IPS-20b (cell line): ENCODE data around the gene MIPEP.

Source experiments
- H3K27ac ChIP-seq: one replicate; pipeline ENCODE4 v1.5.1; 2013; ENCODE audit warnings: low read length
- H3K27me3 ChIP-seq: 2 replicates; pipeline ENCODE4 v1.6.1; 2013; ENCODE audit warnings: mild to moderate bottlenecking, low read length, inconsistent platforms; ENCODE audit not compliant: insufficient read depth
- H3K36me3 ChIP-seq: 2 replicates; pipeline ENCODE4 v1.6.1; 2013; ENCODE audit warnings: low read depth, mild to moderate bottlenecking, inconsistent platforms, low read length, moderate library complexity; ENCODE audit not compliant: insufficient read depth
- H3K4me1 ChIP-seq: 2 replicates; pipeline ENCODE4 v1.6.1; 2013; ENCODE audit warnings: mild to moderate bottlenecking, control low read depth, inconsistent platforms, low read length, moderate library complexity; ENCODE audit not compliant: insufficient read depth
- H3K4me3 ChIP-seq: 2 replicates; pipeline ENCODE4 v1.5.1; 2013; ENCODE audit warnings: mild to moderate bottlenecking, low read length, inconsistent platforms
- H3K9ac ChIP-seq: 2 replicates; pipeline ENCODE4 v1.6.1; 2013; ENCODE audit warnings: low read depth, mild to moderate bottlenecking, inconsistent platforms, low read length, moderate library complexity
- H3K9me3 ChIP-seq: 2 replicates; pipeline ENCODE4 v1.6.1; 2013; ENCODE audit warnings: mild to moderate bottlenecking, low read depth, low read length, inconsistent platforms; ENCODE audit not compliant: insufficient read depth

MIPEP gene

DNA sequence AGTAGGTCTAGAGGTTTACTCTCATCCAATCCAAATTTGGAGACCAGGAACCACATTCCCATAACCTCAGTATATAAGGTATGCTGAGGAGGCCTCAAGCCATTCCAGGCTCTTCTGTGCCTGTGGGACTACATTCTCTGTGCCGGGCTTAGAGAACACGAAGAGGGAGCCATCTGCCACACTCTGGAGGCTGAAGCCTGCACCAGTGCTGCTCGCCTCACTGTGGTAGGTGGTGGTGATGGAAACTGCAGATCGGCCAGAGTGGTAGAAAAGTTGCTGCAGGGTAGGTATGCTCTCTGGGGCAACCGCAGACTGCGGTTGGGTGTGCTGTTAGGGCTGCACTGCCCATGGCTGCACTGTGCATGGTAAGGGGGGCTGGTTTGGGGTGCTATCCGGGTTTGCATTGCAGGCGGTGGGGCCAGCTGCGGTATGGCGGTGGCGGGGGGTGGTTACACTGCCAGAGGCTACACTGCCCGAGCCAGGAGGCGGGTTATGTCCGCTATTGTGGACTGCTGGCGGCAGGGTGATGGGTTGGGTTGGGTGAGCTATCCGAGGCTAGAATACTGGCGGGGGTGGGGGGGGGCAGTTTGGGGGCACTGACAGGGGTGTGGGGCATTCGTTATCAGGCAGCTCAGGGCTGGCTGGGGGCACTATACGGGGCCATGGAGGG is 174.0 kb downstream of the MIPEP start:
- H3K4me3 ChIP-seq, result no peak overlapping the region
- H3K27ac ChIP-seq, result no peak overlapping the region
- no peaks in the 10 kb centered on the region for H3K27me3 ChIP-seq
- H3K36me3 ChIP-seq, result no peaks in the 10 kb centered on the region
- H3K9ac ChIP-seq, result no peak overlapping the region
- no peaks in the 10 kb centered on the region for H3K4me1 ChIP-seq
- peaks cover 2% of the 10 kb centered on the region; the same call in 1 of the 2 replicates for H3K9me3 ChIP-seq

DNA sequence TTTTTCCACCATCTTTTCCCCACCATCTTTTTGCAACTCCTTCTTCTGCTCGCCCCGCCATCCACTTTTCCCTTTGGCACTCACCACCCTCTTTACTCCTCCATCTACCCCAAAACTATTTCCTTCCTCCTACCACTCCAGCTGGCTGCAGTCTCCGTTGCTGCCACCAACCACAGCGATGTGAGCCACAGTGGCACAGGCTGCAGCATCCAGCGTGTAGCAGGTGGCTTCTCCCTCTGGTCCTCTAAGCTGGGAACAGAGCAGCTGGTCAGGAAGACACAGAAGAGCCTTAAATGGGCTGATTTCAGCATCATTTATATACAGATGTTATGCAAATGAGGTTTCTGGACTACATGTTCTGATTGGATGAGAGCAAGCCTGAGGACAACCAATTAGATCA is 174.5 kb downstream of the MIPEP start:
- H3K27me3 ChIP-seq, result no peaks in the 10 kb centered on the region
- H3K9me3 ChIP-seq, result peaks cover 2% of the 10 kb centered on the region; the same call in 1 of the 2 replicates
- no peaks in the 10 kb centered on the region for H3K36me3 ChIP-seq
- no peak overlapping the region for H3K9ac ChIP-seq
- H3K27ac ChIP-seq, result no peak overlapping the region
- no peak overlapping the region for H3K4me3 ChIP-seq
- no peaks in the 10 kb centered on the region for H3K4me1 ChIP-seq

DNA sequence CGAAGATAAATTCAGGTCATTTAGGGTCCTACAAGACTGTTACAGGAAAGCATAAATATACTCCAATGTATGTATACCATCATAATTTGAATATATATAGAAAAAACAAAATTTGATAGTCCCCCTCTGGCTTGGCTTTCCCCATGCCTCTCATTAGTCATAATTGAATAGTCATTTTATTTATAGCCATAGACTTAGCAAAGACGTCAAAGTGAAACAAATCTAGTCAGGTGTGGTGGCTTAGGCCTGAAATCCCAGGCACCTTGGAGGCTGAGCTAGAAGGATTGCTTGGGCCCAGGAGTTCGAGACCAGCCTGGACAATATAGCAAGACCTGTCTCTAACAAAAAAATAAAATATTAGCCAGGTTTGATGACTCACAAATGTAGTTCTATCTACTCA is 177.8 kb downstream of the MIPEP start:
- no peak overlapping the region for H3K4me3 ChIP-seq
- H3K9ac ChIP-seq, result no peak overlapping the region
- H3K9me3 ChIP-seq, result peaks cover 2% of the 10 kb centered on the region; the same call in 1 of the 2 replicates
- no peaks in the 10 kb centered on the region for H3K36me3 ChIP-seq
- no peak overlapping the region for H3K27ac ChIP-seq
- H3K27me3 ChIP-seq, result no peaks in the 10 kb centered on the region
- no peaks in the 10 kb centered on the region for H3K4me1 ChIP-seq

GRCh38 chr13:23710366-23710765 is 178.8 kb downstream of the MIPEP start:
- H3K9ac ChIP-seq, result no peak overlapping the region
- no peaks in the 10 kb centered on the region for H3K36me3 ChIP-seq
- no peak overlapping the region for H3K4me3 ChIP-seq
- no peak overlapping the region for H3K27ac ChIP-seq
- H3K9me3 ChIP-seq, result peaks cover 2% of the 10 kb centered on the region; the same call in 1 of the 2 replicates
- no peaks in the 10 kb centered on the region for H3K27me3 ChIP-seq
- no peaks in the 10 kb centered on the region for H3K4me1 ChIP-seq

DNA sequence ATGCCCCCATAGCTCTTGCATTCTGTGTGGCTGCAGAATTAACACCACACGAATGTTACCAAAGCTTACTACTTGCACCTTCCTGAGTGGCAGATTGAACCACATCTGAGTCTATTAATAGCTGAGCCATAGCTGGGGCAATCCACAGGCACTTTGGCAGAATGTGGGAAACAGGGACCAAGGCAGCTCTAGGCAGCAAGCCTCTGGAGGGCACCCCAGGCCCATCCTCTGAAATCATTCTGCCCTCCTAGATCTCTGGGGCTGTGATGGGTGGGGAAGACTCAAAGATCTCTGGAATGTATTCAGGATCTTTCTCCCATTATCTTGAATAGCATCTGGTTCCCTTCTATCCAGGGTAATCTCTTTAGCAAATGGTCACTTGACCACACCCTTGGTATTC is 179.7 kb downstream of the MIPEP start:
- Histone ChIP-seq H3K9ac (no peak overlapping the region), H3K36me3 (no peaks in the 10 kb centered on the region), H3K4me1 (no peaks in the 10 kb centered on the region), H3K27me3 (no peaks in the 10 kb centered on the region), H3K27ac (no peak overlapping the region), H3K4me3 (no peak overlapping the region), H3K9me3 (peaks cover 2% of the 10 kb centered on the region; the same call in 1 of the 2 replicates)

DNA sequence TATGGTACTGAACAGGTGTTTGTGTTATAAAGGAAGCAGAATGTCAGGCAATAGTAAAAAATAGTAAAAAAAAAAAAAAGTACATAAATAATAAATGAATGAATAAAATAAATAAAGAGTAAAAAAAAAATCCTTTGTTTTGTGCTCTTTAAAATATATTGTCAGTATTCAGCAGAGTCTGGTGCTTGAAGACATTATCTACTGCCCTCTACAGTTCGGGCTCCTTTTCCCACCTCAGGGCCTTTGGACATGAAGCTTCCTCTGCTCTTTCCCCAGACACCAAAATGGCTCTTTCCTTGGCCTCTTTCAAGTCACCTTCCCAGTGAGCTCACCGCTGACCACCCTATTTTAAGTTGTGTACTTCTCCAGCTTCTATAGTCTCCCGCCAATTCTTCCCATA is 181.5 kb downstream of the MIPEP start:
- Histone ChIP-seq H3K36me3 (no peaks in the 10 kb centered on the region), H3K9ac (no peak overlapping the region), H3K9me3 (no peaks in the 10 kb centered on the region), H3K27me3 (no peaks in the 10 kb centered on the region), H3K4me3 (no peak overlapping the region), H3K27ac (no peak overlapping the region), H3K4me1 (no peaks in the 10 kb centered on the region)

GRCh38 chr13:23705583-23705982 is 183.6 kb downstream of the MIPEP start:
- H3K27me3 ChIP-seq, result no peaks in the 10 kb centered on the region
- no peaks in the 10 kb centered on the region for H3K4me1 ChIP-seq
- H3K4me3 ChIP-seq, result no peak overlapping the region
- H3K36me3 ChIP-seq, result no peaks in the 10 kb centered on the region
- H3K9ac ChIP-seq, result no peak overlapping the region
- H3K9me3 ChIP-seq, result no peaks in the 10 kb centered on the region
- no peak overlapping the region for H3K27ac ChIP-seq

- no peak overlapping the region for H3K4me3 ChIP-seq
Measured at GRCh38 chr13:23703246-23703860, 185.8 kb downstream of the MIPEP start.

GRCh38 chr13:23701636-23702035 is 187.6 kb downstream of the MIPEP start:
- Histone ChIP-seq H3K36me3 (no peaks in the 10 kb centered on the region), H3K27me3 (no peaks in the 10 kb centered on the region), H3K27ac (no peak overlapping the region), H3K9ac (no peak overlapping the region), H3K4me1 (no peaks in the 10 kb centered on the region), H3K9me3 (no peaks in the 10 kb centered on the region), H3K4me3 (no peak overlapping the region)

More at GRCh38 chr13:23703246-23703860, 185.8 kb downstream of the MIPEP start:
- Histone ChIP-seq H3K9ac (no peak overlapping the region), H3K4me1 (no peaks in the 10 kb centered on the region), H3K36me3 (no peaks in the 10 kb centered on the region), H3K27ac (no peak overlapping the region), H3K27me3 (no peaks in the 10 kb centered on the region), H3K9me3 (no peaks in the 10 kb centered on the region)

- H3K27me3 ChIP-seq, result no peaks in the 10 kb centered on the region
- H3K4me3 ChIP-seq, result no peak overlapping the region
- H3K9ac ChIP-seq, result no peak overlapping the region
- H3K9me3 ChIP-seq, result no peaks in the 10 kb centered on the region
- H3K36me3 ChIP-seq, result no peaks in the 10 kb centered on the region
- H3K27ac ChIP-seq, result no peak overlapping the region
- H3K4me1 ChIP-seq, result no peaks in the 10 kb centered on the region
Measured at GRCh38 chr13:23701186-23701585, 188.0 kb downstream of the MIPEP start.

- H3K4me3 ChIP-seq, result no peak overlapping the region
- H3K36me3 ChIP-seq, result no peaks in the 10 kb centered on the region
- H3K9me3 ChIP-seq, result no peaks in the 10 kb centered on the region
- H3K27me3 ChIP-seq, result no peaks in the 10 kb centered on the region
- no peak overlapping the region for H3K9ac ChIP-seq
- H3K27ac ChIP-seq, result no peak overlapping the region
- H3K4me1 ChIP-seq, result no peaks in the 10 kb centered on the region
Measured at GRCh38 chr13:23699271-23699670, 189.9 kb downstream of the MIPEP start.

DNA sequence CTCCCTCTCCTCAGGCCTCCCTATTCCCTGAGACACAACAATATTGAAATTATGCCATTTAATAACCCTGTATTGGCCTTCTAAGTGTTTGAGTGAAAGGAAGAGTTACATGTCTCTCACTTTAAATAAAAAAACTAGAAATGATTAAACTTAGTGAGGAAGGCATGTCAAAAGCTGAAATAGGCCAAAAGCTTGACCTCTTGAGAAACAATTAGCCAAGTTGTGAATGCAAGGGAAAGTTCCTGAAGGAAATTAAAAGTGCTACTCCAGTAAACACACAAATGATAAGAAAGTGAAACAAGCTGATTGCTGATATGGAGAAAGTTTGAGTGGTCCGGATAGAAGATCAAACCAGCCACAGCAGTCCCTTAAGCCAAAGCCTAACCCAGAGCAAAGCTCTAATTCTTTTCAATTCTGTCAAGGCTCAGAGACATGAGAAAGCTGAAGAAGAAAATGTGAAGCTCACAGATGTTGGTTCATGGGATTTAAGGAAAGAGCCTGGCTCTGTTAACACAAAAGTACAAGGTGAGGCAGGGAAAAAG is 191.4 kb downstream of the MIPEP start:
- no peaks in the 10 kb centered on the region for H3K27me3 ChIP-seq
- no peak overlapping the region for H3K27ac ChIP-seq
- no peaks in the 10 kb centered on the region for H3K36me3 ChIP-seq
- H3K4me3 ChIP-seq, result no peak overlapping the region
- H3K9me3 ChIP-seq, result no peaks in the 10 kb centered on the region
- no peak overlapping the region for H3K9ac ChIP-seq
- H3K4me1 ChIP-seq, result no peaks in the 10 kb centered on the region
